Stimulated activated CD4-positive, alpha-beta T cell treated with anti-CD3 and anti-CD28 coated beads, Interleukin-2, amount 100 ng/mL, for 24 hours (primary cell): Measurements from ENCODE around the gene HTD2.

Source experiments
- DNase-seq, 2 donors: peaks; one replicate each; pipeline ENCODE4 v3.0.0-alpha.2; 2020

HTD2 gene

DNA sequence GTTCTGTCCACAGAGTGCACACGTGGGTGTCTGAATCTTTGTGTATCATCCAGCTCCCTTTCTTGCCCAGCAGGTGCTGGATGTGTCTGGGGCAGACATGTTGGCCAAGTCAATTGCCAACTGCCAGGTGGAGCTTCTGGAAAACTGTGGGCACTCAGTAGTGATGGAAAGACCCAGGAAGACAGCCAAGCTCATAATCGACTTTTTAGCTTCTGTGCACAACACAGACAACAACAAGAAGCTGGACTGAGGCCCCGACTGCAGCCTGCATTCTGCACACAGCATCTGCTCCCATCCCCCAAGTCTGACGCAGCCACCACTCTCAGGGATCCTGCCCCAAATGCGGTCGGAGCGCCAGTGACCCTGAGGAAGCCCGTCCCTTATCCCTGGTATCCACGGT, 12.8 kb upstream of the HTD2 start:
- no peak for DNase-seq

DNA sequence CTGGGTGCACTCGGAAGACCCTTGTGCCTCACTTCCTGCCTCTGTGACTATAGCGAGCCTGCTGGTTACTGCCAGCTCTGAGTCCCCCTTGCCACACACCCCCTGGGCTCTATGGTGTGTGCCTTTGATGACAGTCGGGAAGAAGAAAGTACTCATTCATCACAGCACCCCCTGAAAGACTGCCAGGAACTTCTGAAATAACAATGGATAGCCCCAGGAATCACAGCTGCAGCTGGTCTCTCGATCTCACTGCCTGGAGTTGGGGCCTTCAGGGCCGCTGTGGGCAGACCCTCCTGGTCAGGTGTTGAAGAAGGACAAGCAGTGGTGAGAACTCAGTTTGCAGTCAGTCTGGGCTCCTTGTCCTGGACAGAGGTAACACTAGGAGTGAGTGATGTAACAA, 10.1 kb upstream of the HTD2 start:
- DNase-seq, result no peak

DNA sequence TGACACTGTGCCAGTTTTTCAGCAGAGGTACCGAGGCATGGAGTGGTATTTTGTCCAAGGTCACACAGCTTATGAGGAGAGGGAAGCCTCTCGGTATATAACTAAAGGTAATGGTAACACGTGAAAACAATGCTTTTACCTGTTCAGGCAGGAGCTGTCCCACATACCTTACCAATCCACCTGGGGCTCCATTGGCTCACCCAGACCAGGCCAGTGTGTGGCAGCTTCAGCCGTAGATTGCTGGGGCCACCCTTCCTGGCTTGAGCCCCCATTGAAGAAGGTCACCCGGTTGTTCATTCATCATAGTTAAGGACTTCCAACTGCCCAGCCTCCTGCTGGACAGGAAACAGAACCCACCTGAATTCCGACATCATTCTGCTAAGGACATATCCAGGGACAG, 9.5 kb upstream of the HTD2 start:
- DNase-seq, result no peak

DNA sequence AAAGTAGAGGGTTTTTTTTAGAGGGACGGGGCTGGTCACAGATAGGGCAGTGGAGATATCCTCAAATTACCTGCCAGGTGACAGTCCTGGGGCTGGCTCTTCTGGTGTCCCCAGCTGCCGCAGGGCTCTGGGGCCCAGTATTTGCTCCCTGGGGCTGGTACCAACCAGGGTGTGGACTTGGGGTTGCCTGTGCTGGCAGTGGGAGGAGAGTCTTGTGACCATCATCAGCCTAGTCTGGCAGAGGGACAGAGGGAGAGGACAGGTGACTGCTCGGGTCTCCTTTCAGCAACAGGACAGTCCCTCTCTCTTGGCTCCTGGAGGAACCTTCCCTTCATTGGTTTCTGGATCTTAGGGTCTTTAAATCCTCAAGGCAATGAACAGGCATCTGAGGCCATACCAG, 8.1 kb upstream of the HTD2 start:
- no peak for DNase-seq

DNA sequence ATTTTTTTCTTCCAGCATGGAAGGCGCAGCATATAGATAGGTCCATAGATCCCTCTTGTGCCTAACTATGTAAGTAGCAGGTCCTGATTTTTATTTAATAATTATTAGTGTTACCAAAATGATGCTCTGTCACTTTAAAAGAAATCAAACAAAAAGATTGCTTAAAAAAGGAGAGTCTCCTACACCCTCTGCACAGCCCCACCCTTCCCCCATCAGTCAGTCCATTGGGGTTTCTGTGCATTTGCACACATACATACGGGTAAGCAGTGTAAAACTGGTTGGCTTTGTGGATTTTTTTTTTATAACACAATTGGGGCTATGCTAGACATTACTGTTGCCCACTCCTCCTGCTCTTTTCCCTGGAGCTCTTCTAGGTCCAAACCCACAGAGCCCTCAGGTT, 7.2 kb upstream of the HTD2 start:
- no peak for DNase-seq

DNA sequence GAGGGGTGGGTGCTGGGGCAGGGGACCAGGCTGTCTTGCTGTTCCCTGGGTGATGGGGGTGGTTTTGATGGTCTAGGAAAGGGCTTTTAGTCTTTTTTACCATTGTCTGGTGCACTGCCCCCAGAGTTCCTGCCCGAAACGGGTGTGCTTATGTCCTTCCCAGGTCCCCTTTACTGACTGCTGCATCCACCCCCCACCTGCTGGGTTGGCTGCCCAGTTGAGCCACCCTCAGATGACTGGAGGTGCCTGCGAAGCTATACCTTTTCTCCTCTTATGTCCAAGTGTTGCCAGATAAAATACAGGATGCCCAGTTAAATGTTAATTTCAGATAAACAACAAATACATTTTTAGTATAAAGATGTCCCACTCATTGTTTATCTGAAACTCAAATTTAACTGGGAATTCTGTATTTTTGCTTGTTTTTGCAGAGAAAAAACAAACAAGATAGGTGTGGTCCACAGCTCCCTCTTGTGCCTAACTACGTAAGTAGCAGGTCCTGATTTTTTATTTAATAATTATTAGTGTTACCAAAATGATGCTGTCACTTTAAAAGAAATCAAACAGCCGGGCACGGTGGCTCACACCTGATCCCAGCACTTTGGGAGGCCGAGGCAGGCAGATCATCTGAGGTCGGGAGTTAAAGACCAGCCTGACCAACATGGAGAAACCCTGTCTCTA, 6.3 kb upstream of the HTD2 start:
- no peak for DNase-seq

DNA sequence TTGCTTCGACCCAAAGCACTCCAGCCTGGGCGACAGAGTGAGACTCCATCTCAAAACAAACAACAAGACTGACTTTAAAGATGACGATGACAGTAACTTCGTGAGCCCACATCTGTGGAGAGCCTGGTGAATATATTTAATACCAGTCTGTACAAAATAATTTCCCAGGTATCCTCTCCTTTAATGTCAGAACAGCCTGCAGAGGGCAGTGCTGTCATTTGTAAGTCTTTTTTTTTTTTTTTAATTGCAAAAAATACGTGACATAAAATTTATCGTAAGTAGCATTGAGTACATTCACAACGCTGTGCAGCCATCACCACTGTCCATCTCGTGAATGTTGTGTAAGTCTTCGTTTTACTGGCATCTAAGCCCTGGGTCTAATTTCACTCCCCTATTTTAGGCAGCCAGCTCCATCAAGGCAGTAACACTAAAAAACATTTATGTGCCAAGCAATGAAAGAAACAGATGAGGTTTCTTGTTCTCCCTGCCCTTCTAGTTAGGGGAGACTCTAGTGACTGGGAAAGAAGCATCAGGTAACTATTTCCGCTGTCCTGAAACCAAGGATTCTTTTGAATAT, 1.4 kb downstream of the HTD2 start:
- peak; percentile 40 to 49 for DNase-seq

DNA sequence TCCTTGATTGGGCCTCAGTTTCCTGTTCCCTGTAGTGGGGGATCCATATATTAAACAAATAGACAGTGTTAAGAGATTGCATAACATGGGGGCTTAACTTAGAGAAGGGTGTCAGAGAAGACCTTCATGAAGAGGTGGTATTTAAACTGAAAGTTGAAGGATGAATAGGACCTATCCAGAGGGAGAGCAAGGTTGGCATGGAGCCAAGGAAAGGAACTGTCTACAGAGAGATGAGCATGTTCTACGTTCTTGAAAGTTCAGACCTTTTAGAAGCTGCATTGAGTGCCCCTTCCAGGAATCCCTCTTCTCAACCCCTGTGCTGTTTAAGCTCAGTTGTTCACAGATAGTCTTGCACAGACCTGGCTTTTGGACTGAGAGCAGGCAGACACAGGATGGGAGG, 2.4 kb downstream of the HTD2 start:
- no peak for DNase-seq

DNA sequence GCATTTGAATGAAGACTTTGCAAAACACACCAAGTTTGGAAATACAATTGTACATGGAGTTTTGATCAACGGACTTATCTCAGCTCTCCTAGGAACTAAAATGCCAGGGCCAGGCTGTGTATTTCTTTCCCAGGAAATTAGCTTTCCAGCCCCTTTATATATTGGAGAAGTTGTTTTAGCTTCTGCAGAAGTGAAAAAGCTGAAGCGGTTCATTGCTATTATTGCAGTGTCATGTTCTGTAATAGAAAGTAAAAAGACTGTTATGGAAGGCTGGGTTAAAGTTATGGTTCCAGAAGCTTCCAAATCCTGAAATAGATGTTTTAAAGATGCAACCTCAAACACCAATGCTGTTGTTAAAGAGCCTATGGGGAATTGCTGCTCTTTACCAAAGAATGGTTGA, 11.5 kb downstream of the HTD2 start:
- no peak for DNase-seq

DNA sequence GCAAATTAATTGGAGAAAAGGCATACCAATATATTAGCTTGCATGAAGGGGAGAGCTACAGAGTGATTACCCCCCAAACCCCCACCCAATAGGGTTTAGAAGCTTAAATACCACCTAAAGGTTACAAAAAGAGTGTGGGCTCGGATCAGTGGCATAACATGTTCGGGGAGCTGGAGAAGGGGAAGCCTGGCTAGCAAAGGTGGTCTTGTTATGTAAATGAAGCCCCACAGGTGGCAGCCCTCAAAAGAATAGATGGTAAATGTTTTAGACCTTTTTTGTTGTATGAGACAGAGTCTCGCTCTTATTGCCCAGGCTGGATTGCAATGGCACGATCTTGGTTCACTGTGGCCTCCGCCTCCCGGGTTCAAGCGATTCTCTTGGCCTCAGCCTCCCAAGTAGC, 15.5 kb downstream of the HTD2 start:
- no peak for DNase-seq

DNA sequence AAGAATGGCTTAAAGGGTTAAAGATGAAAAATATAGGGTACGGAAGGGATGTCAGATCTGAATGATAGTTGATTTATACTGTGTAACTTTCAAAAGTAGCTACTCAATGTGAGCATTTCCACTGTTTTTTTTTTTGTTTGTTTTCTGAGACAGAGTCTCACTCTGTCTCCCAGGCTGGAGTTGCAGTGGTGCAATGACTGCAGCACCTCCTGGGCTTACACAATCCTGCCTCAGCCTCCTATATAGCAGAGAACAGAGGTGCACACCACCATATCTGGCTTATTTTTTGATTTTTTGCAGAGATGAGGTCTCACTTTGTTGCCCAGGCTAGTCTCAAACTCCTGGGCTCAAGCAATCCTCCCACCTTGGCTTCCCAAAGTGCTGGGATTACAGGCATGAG, 16.5 kb downstream of the HTD2 start:
- no peak for DNase-seq

DNA sequence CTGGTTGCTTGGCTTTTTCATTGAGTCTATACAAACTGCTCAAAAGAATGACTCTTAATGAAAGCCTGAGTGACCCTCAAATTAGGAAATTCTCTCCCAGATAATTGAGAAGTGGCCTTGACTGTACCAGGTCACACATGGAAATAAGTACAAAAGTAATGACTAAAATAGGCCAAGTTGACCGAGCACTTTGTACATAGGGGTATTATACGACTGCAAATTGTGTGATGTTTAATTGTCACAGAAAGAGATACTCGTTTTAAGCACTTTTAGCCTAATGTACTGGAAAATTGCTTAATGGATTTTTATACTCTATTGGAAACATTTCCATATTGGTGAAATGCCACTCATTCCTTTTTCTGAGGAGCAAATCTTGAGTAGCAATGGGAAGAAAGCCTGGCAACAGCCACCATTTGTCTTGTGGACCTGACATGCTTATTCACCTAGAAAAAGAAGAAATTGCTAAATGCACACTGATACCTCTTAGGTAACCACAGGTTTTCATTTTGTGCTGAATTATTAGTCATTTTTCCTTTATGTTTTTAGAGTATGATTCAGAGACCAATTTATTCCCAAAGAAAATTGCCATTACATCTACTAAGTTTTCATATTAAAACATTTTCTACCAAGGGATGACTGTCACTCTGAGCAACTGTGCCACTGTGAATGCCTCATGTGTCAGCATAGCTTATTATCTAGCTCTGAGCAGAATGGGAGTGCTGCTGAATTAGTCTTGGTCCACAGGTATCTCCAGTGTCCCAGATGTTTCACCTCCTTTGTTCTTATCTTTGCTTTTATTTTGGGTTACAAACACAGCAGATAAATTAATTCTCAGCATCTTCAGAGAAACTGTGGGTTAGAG, 17.4 kb downstream of the HTD2 start:
- DNase-seq, result no peak

DNA sequence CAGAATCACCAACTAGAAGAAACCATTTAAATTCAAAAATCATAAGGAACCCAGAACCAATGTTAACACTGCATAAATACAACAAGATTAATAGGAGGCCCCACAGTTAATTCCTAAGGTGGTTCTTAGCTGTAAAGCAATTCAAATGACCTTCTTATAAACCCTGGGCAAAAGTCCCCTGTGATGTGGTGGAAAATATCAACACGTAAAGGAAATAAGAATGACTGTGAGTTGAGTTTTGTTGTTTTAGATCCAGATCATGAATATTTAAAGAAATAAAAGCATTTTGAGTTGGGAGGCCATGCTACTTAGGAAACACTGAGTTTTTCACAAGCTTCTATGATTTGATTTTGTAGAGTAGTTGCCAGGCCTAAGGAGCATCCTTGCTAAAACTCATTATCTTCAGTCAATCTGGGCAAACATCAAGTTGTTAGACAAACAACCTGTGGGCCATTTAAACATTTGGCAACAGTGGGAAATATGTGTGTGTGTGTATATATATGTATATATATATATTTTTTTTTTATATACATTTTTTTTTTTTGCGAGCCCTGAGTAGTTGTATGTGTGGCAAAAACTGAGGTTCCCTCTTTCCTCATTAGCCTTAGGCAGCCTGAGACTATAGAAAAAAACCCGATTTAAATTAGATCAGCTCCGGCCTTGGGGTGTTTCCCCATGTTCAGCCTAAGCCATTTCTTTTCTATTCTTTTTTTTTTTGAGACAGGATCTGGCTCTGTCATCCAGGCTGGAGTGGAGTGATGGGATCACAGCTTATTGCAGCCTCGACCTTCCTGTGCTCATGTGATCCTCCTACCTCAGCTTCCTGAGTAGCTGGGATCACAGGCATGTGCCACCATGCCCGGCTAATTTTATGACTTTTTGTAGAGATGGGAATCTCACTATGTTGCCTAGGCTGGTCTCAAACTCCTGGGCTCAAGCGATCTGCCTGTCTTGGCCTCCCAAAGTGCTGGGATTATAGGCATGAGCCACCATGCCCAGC, 18.4 kb downstream of the HTD2 start:
- no peak for DNase-seq

DNA sequence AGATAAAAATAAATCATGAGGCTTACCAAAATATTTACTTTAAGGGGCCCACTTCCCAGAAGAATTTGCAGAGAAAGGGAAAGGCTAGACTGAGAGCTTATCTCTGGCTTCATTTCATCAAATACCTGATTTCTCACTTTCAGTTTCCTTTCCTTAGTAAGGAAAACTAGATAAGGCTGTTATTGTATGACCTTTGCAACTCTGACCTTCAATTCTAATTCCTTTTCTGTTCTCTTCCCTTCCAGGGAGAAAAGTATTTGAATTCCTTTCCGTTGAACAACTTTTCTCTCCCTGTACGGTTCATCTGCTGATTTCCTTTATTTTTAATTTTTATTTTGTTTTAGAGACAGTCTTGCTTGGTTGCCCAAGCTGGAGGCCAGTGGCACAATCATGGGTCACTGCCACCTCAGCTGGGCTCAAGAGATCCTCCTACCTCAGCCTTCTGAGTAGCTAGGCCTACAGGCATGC, 19.2 kb downstream of the HTD2 start:
- DNase-seq, result no peak

DNA sequence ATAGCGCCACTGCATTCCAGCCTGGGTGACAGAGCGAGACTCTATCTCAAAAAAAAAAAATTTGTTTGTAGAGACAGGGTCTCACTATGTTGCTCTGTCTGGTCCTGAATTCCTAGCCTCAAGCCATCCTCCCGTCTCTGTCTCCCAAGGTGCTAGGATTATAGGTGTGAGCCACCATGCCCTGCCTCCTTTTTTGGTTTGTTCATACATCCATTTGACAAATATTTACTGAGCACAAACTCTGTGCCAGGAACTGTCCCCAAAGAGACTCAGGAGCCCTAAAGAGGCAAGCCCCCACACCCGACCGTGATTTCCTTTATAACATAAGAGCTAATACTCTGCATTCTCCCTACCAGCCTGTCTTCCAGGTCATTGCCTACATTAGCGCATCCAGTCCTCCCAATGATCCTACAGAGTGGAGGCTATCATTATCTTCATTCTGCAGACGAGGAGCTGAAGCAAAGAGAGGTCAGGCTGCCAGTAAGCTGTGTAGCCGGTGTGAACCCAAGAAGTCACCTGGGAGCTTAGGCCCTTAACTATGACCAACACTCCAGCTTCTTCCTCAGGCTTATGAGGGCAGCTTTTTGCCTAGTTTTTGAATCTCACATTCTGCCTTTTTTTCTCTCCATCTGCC, 20.1 kb downstream of the HTD2 start:
- no peak for DNase-seq

DNA sequence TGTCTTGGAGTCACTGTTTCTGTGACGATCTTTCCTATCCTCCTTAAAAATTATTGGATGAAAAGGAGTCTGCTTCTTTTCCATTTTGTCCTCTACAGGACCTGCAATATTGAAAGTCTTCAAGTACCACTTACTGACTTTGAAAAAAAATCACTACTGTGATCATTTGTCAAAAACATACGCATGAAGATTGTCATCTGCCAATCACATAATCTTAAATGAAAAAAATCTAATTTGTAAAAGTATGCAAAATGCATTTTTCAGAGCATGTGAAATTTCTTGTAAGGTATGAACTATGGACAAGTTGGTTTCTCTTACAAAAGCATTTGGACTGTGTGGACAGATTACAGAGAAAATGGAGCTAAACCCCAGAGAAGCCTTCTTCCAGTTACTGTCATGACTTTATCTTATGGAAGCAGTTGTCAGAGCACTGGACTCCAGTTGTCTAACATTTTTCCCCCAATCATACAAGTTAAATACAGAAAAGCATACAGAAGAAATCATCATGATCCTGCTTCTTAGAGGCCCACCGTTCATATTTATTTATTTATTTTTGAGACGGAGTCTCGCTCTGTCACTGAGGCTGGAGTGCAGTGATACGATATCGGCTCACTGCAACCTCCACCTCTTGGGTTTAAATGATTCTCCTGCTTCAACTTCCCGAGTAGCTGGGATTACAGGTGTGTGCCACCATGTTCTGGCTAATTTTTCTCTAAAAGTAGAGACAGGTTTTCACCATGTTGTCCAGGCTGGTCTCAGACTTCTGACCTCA, 23.0 kb downstream of the HTD2 start:
- DNase-seq, result no peak

DNA sequence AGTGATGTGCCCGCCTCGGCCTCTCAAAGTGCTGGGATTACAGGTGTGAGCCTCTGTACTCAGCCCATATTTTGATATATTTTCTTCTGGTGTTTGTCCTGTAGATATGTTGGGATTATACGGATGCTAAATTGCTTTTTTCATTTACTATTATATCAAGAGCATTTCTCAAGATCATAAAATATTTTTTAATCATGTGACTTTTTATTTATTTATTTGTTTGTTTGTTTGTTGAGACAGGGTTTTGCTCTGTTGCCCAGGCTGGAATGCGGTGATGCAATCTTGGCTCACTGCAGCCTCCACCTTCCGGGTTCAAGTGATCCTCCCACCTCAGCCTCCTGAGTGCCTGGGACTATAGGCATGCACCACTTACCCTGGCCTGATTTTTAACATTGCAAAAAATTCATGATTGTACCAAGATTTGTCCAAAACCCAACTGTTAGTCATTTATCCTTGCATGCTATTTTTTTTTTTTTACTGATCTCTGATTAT, 23.6 kb downstream of the HTD2 start:
- DNase-seq, result no peak

DNA sequence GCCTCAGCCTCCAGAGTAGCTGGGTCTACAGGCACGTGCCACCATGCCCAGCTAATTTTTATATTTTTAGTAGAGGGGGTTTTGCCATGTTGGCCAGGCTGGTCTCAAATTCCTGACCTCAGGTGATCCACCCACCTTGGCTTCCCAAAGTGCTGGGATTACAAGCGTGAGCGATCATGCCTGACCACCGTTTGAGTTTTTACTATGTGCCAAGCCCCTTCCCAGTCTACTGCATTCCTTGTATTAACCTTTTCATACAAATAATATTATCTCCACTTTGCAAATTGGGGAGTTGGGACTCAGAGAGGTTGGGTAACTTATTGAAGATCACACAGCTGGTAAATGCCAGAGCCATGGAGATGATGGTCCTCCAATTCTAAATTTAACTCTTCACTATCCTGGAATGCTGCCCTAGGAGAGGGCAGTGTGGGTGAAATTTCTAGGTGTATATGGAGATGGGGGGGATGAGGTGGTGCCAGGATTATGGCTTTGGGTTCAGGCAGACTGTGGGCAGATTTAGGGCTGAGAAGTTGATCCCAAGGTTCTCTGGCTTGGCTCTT, 25.4 kb downstream of the HTD2 start:
- DNase-seq, result no peak

DNA sequence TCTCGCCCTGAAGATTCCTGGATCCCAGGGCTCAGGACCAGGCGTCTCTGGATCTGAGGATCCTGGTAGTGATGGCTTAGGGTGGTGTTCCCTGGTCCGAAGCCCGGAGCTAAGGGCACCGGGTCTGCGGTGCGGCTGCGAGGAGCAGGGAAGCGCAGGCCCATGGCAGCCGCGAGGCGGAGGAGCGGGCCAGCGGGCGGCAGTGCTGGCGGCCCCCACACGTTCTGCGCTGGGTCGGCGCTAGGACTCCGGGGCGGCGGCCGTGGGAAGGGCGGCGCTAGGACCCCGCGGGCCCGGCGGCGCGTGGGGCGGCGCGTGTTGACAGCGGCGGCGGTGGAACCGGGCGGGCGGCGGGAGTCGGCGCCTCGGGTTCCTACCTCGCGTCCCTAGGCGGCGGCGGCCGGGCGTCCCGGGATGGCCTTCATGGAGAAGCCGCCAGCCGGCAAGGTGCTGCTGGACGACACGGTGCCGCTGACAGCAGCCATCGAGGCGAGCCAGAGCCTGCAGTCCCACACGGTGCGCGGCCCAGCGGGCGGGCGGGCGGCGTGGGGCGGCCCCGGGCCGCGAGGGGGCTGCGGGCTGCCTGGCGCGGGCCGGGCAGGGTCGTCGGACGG, 26.4 kb downstream of the HTD2 start, which contains the start of gene PXK:
Gene PXK (plus strand): TSS at position 318 of the 614 bp plus-strand sequence. CDS start 97 bp downstream, at position 415.
- peak; percentile 80 to 83 for DNase-seq
